Thoracic aorta (tissue), 2 donors: ENCODE results near the gene NUDC. TPM values are rescaled to one million over a fixed set of nuclear protein-coding genes. Genes with fewer than 3 reads are reported as not detected.

Source experiments
- ATAC-seq: fragments of 150-250 bp; one replicate; pipeline ENCODE4 v1.8.0; 2017; ENCODE audit warnings: low read depth; ENCODE audit not compliant: insufficient number of reproducible peaks, low FRiP score
- DNase-seq: peaks from one replicate; pipeline ENCODE4 v3.0.0-alpha.2; 2020; ENCODE audit warnings: low spot score
- H3K27ac ChIP-seq, 2 donors: fragments of 200-600 bp; sonication (generic); 1 replicate in 1 of 2; 2 replicates in 1 of 2; pipeline ENCODE4 v1.5.1; 2016; ENCODE audit warnings: mild to moderate bottlenecking in 2 of 2, moderate library complexity in 2 of 2
- H3K27me3 ChIP-seq: fragments of 200-600 bp; sonication (generic); replicated peaks from 2 replicates; pipeline ENCODE4 v1.6.0; 2016; ENCODE audit warnings: mild to moderate bottlenecking; ENCODE audit not compliant: insufficient read depth
- H3K36me3 ChIP-seq: fragments of 200-600 bp; sonication (generic); one replicate; pipeline ENCODE4 v1.5.1; 2016
- H3K4me1 ChIP-seq, 2 donors: fragments of 200-600 bp; sonication (generic); 1 replicate in 1 of 2; 2 replicates in 1 of 2; pipeline versions ENCODE4 v1.5.1 to v1.6.0; 2016; ENCODE audit warnings: low read depth in 2 of 2, mild to moderate bottlenecking in 1 of 2; ENCODE audit not compliant: control insufficient read depth in 1 of 2
- H3K4me3 ChIP-seq: fragments of 200-600 bp; sonication (generic); 2 replicates; pipeline ENCODE4 v1.5.1; 2016; ENCODE audit warnings: mild to moderate bottlenecking
- H3K9me3 ChIP-seq: fragments of 200-600 bp; sonication (generic); 2 replicates; pipeline ENCODE4 v1.5.1; 2016
- CTCF ChIP-seq: fragments of 200-600 bp; sonication (generic); IDR thresholded peaks from one replicate; pipeline ENCODE4 v1.5.1; 2019; ENCODE audit warnings: antibody characterized with exemption
- total RNA-seq, 2 donors: library from RNA; depleted of rRNA; stranded (reverse); fragments of >200 nt; gene quantifications; one replicate each; pipeline versions ENCODE4 v1.1.0 to v1.2.3, GENCODE V29; 2016

NUDC gene
- total RNA-seq, 2 donors from 2014 or later, result 36.8 to 56.4 TPM

GRCh38 chr1:26913389-26913753, 8.2 kb upstream of the NUDC start:
- Histone ChIP-seq H3K4me1 (no peaks in the 10 kb centered on the region), H3K9me3 (no peaks in the 10 kb centered on the region), H3K4me3 (no peak overlapping the region), H3K27ac (no peak overlapping the region), H3K36me3 (no peaks in the 10 kb centered on the region), H3K27me3 (no peaks in the 10 kb centered on the region)
- ATAC-seq (no peak), DNase-seq (no peak)
- no peak for TF ChIP-seq CTCF

- ATAC-seq, result no peak
Measured at GRCh38 chr1:26913754-26914619, 7.6 kb upstream of the NUDC start, which contains the start of gene NR0B2. TSS of gene NR0B2 (minus strand) at chr1:26913975. CDS start at chr1:26913940, 35 bp downstream.

GRCh38 chr1:26915204-26915842, 6.2 kb upstream of the NUDC start:
- H3K27me3 ChIP-seq, result no peaks in the 10 kb centered on the region
- no peaks in the 10 kb centered on the region for H3K9me3 ChIP-seq
- no peak overlapping the region for H3K27ac ChIP-seq
- DNase-seq (no peak), ATAC-seq (no peak)
- H3K36me3 ChIP-seq, result no peaks in the 10 kb centered on the region
- no peak for TF ChIP-seq CTCF
- H3K4me1 ChIP-seq, result no peaks in the 10 kb centered on the region
- H3K4me3 ChIP-seq, result no peak overlapping the region

More at GRCh38 chr1:26913754-26914619, 7.6 kb upstream of the NUDC start, which contains the start of gene NR0B2:
- H3K27me3 ChIP-seq, result no peaks in the 10 kb centered on the region
- no peak within 1 kb of the TSS for H3K27ac ChIP-seq
- no peaks in the 10 kb centered on the region for H3K36me3 ChIP-seq
- H3K9me3 ChIP-seq, result no peaks in the 10 kb centered on the region
- TF ChIP-seq CTCF, result no peak
- DNase-seq, result no peak
- no peak within 1 kb of the TSS for H3K4me3 ChIP-seq
- no peaks in the 10 kb centered on the region for H3K4me1 ChIP-seq

GRCh38 chr1:26921126-26921539, 410 bp upstream of the NUDC start:
- ATAC-seq, result peak; percentile 52

More at GRCh38 chr1:26921126-26921539, 410 bp upstream of the NUDC start:
- no peak for TF ChIP-seq CTCF
- Histone ChIP-seq H3K36me3 (peaks cover 13% of the 10 kb centered on the region), H3K27me3 (no peaks in the 10 kb centered on the region), H3K4me1 (peaks cover 6 to 17% of the 10 kb centered on the region in 2 donors), H3K9me3 (no peaks in the 10 kb centered on the region), H3K4me3 (peak overlapping the region; percentile 73), H3K27ac (peak overlapping the region; percentile 67 to 81)
- no peak for DNase-seq
